Posterior cingulate gyrus (tissue), 11 donors: ENCODE measurements around the gene PLPP7.
"Not testable (repeated sequence)": the region's sequence is repeated elsewhere in the genome, so short reads cannot be mapped to it uniquely, and the experiment has no call there.

ENCODE experiments used
- DNase-seq, 10 donors: peaks; one replicate each; pipeline versions ENCODE4 v3.0.0 to v3.0.0-alpha.2; 2020 to 2021; ENCODE audit warnings: mixed read lengths in 3 of 10
- intact Hi-C: fragments of 100-400 bp; cut with DNase I; formaldehyde crosslinking; loops from one replicate; pipeline ENCODE4 v1.15.1; 2023

Gene PLPP7

DNA sequence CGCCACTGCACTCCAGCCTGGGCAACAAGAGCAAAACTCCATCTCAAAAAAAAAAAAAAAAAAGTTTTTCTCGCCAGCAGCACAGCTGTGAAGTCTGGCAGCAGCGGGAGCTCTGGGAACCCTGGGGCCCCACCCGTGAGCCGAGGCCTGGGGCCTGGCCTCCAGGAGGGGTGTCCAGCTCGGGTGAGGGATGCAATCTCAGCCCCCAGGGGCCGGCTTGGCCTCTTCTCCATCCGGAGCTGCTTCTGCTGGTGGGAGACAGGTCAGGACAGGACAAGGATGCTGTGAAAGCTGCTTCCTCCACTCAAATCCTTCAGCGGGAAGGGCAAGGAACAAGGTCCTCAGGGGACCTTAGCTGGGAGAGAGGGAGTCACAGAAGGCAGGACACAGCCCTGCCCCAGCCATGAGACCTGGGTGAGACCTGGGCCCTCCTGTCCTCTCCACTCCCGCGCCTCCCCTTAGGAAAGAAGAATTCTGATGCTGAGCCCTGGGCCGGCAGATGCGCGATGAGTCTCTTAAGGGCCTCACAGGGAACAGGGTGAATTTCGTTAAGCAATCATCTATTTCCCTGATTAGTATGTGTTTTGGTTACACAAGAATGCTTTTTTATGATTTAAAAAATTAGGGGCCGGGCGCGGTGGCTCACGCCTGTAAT lies 30.6 kb downstream of the PLPP7 start:
- peak in 4 of 10 donors; percentile 20 to 74 (median 51) for DNase-seq
- intact Hi-C loops = no loop called here

DNA sequence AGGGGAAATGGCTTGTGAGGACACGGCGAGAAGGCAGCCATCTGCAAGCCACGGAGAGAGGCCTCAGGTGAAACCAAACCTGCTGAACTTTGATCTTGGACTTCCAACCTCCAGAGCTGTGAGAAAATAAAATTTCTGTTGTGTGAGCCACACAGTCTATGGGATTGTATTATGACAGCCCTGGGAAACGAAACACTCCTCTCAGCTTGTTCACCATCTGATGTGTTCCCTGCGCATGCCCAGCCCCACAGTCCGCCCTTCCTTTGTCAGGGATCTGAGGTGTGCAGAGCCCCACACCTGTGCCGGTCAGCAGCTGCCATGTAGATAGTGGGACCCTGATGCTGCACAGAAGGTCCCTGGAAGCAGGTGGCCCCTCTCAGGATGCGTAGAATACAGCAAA lies 34.1 kb downstream of the PLPP7 start:
- intact Hi-C loops = no loop called here

DNA sequence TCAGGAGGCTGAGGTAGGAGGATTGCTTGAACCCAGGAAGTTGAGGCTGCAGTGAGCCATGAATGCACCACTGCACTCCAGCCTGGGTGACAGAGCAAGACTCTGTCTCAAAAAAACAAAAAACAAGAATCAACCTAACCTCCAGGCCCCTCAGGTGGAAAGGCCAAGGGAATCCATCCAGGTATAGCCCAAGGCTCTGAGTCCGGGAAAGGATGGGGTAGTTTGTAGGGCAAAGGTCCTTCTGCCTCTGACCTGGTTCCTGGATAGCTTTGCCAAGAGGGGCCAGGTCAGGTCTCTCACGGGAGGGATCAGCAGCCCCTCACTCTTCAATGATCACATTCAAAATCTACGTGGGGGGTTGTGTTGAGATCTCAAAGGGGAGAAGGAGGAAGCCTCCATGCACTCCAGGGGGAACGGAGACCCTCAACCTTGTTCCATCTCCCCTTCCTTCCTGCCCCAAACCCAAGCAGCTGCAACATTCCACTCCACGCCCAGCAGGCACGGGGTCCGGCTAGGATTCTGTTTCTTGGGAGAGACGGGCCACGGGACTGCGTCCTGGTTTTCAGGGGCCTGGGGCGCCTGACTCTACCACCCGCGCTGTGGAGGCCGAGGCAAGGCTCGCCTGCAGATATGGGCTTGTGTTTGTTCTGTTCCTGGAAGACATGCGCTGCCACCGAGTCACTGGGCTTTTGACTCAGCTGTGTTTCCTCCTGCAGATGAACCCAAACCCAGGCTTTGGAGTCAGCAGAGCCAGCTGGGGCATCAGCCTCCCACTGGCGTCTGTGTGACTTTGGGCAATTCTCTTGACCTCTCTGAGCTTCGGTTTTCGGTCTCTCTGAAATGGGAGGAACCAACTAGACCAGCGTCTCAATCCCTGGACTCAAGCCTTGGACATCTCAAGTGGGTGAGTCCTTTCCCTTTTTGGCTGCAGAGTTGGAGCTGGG lies 35.5 kb downstream of the PLPP7 start:
- DNase-seq = peak in 4 of 10 donors; percentile 11 to 75 (median 50)

More for the DNA sequence above, 34.1 kb downstream of the PLPP7 start:
- peak in 2 of 10 donors; percentile 22 to 24 for DNase-seq

DNA sequence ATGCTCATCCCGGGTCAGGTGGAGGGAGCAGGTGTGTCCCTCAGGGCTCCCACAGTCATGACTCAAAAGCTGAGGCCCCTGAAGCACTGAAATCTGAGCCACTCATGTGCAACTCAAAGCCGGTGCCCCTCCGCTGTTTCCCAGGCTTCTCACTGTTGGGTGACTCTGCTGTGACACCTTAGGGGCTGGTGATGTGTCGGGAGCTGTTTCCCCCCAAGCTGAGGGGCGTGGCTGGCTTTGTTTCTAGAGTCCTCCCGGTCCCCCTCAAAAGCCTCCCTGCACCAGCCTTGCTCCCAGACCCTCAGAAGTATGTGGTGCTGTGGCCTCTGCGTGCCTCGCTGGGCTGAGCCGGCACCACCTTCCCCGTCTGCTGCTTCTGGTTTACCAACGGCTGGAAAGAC lies 39.7 kb downstream of the PLPP7 start:
- intact Hi-C loops = no loop called here

More for the DNA sequence above, 35.5 kb downstream of the PLPP7 start:
- intact Hi-C loops = no loop called here

DNA sequence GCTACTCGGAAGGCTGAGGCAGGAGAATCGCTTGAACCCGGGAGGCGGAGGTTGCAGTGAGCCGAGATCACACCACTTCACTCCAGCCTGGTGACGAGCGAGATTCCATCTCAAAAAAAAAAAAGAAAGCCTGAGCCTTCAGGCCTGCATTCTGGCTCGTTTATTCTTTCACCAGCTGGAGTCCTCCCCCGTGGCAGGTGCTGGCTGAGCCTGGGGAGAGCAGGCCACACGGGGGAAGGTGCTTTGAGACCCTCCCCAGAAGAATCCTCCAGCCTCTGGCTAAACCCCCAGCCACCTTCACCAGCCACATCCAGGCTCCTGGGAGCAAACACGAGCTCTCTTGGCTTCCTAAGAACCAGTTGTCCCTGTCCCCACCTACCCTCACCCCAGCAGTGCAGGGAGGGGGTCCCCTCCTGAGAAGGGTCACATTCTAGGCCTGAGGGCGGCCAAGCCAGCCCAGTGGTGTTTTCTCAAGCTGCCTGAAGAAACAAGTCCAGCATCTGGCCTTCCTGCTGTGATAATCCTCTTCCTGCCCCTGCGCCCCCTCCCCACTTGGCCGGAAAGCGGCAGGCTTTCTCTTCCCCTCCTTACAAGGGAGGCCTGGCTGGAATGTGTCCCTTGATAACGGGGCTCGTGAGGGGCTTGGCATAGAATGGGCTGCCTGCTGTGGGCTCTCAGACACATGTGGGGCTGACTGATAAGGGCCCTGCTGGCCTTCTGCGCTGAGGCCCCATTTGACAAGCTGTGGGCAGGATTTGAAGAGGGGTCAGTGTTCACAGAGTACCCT lies 41.5 kb downstream of the PLPP7 start:
- intact Hi-C loops = no loop called here
- peak in 3 of 10 donors; percentile 41 to 69 (median 65) for DNase-seq

More for the DNA sequence above, 39.7 kb downstream of the PLPP7 start:
- DNase-seq = peak in 3 of 10 donors; percentile 22 to 74 (median 42)

DNA sequence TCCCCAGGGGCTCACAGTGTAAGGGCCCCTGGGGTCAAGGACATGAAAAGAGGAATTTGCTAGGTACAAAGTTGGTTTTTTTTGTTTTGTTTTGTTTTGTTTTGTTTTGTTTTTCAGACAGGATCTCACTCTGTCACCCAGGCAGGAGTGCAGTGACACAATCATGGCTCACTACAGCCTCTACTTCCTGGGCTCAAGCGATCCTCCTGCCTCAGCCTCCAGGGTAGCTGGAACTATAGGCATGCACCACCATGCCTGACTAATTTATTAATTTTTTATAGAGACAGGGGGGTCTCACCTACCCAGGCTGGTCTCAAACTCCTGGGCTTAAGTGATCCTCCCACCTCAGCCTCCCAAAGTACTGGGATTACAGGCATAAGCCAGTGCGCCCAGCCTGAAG lies 42.5 kb downstream of the PLPP7 start:
- peak in 1 of 10 donors; percentile 2 for DNase-seq
- intact Hi-C loops = not testable (repeated sequence)

DNA sequence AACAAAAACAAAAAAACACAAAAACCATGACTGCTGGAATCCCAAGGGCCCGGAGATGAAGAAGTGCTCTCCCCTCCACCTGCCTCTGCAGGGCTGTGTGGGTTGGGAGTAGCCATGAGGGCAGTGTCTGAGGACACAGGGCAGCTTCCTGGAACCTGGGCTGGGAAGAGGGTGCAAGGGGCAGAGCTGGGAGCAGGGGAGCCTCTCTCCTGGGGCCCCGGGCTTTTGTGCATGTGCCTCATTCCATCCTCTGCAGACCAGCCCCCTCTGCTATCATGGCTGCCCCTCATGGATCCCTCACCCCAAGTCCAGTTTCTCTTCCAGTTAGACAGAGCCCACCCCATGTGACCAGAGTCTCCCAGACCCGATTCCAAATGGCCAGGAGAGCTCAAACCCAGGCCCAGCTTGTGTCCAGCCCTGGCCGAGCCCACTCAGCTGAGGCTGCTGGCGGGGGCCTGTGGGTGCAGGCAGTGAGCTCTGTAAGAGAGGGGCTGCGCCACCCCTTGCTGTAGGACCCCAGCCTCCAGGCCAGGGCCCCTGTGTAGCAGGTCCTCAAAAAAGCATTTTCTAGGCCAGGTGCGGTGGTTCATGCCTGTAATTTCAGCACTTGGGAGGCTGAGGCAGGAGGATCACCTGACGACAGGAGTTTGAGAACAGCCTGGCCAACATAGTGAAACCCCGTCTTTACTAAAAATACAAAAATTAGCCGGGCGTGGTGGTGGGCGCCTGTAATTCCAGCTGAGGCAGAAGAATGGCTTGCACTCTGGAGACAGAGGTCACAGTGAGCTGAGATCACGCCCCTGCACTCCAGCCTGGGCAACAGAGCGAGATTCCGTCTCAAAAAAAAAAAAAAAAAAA lies 44.5 kb downstream of the PLPP7 start:
- intact Hi-C loops = no loop called here
- peak in 3 of 10 donors; percentile 43 to 80 (median 49) for DNase-seq

DNA sequence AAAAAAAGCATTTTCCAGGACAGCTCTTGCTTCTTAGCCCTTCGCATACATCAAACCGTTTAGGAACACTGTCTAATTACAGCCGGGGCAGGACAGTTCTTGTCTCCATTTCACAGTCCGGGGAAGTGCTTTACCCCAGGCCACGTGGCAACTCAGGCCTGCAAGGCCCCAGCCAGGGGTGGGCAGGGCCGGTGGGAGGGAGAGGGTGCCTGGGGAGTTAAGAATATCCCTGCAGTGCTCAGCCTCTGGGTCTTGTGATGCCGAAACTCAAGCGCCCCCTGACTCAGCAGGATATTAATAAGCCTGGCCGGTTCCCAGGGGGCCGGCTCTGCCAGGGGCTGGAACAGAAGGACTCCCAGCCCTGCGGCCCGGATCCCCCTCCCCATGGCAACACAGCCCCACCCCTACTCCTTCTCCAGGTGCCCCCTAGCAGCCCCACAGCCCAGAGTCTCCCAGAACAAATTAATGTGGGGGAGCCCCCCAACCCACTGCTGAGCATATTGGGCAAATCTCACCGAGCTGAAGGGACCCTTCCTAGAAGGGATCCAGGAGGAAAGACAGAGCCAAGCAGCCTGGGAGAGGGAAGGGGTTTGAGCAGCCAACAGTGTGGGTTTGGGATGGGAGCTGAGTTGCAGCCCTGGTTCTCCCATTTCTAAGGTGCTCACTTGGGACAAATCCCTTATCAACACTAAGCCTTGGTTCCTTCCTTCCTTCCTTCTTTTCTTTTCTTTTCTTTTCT lies 45.3 kb downstream of the PLPP7 start:
- intact Hi-C loops = no loop called here
- DNase-seq = peak in 3 of 10 donors; percentile 47 to 75 (median 62)

DNA sequence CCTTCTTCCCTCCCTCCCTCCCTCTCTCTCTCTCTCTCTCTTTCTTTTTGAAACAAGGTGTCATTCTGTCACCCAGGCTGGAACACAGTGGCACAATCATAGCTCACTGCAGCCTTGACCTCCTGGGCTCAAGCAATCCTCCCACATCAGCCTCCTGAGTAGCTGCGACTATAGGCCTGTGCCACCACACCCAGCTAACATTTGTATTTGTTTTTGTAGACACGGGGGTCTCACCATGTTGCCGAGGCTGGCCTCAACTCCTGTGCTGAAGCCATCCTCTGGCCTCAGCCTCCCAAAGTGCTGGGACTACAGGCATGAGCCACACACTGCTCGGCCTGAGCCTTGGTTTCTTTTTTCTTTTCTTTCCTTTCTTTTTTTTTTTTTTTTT lies 45.8 kb downstream of the PLPP7 start:
- intact Hi-C loops = no loop called here
- DNase-seq = peak in 2 of 10 donors; percentile 9 to 32

DNA sequence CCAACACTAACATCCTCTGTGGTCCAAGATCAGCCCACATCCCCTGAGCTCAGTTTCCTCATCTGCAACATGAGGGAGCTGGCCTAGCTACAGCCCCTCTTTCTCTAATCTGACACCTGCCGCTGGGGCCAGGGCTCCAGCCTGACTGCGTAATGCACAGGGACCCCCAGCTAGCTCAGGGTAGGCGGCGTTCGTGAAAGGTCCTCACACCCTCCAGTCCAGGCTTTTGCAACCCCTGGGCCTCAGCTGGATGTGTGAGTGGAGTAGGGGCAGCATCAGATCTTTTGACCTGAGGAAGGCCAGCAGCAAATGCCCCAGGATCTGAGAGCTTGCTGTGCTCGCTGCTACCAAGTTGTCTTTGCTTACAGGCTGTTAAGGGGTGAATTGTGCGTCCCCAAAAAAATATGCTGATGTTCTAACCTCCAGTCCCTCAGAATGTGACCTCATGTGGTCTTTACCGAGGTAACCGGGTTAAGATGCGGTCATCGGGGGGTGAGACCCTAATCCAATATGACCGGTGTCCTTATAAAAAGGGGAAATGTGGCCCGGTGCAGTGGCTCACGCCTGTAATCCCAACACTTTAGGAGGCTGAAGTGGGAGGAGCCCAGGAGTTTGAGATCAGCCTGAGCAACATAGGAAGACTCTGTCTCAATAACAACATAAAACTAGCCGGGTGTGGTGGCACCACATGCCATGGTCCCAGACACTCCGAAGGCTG lies 47.8 kb downstream of the PLPP7 start:
- intact Hi-C loops = loop anchor here (2.0 kb wide), 1 partner anchor 278 kb away; no protein-coding TSS in a partner anchor
- DNase-seq = peak in 3 of 10 donors; percentile 9 to 46 (median 32)

DNA sequence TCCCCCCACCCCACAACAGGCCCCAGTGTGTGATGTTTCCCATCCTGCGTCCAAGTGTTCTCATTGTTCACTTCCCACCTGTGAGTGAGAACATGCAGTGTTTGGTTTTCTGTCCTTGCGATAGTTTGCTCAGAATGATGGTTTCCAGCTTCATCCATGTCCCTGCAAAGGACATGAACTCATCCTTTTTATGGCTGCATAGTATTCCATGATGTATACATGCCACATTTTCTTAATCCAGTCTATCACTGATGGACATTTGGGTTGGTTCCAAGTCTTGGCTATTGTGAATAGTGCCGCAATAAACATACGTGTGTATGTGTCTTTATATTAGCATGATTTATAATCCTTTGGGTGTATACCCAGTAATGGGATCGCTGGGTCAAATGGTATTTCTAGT lies 49.7 kb downstream of the PLPP7 start:
- intact Hi-C loops, DNase-seq: not testable (repeated sequence)

DNA sequence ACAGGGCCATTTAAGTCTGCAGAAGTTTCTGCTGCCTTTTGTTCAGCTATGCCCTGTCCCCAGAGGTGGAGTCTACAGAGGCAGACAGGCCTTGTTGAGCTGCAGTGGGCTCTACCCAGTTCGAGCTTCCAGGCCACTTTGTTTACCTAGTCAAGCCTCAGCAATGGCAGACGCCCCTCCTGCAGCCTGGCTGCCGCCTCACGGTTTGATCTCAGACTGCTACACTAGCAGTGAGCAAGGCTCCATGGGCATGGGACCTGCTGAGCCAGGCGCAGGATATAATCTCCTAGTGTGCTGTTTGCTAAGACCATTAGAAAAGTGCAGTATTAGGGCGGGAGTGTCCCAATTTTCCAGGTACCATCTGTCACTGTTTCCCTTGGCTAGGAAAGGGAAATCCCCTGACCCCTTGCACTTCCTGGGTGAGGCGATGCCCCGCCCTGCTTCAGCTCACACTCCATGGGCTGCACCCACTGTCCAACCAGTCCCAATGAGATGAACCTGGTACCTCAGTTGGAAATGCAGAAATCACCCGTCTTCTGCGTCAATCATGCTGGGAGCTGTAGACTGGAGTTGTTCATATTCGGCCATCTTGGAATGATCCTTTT lies 55.5 kb downstream of the PLPP7 start:
- intact Hi-C loops = not testable (repeated sequence)
- peak in 3 of 10 donors; percentile 2 to 61 (median 29) for DNase-seq

DNA sequence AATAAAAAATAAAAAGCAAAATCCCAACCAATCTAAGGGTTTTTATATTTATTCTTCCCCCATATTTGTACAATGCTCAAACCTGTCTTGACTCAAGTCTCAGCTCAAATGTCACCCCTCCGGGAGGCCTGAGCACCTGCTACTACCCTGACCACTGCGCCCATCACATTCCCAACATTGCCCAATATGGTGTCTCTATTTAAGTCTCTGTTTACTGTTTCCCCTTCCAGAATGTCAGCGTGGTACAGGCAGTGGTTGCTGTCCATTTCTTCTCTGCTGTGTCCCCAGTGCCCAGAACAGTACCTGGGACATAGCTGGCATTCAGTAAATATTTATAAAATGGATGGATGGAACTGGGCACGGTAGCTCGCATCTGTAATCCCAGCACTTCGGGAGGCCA lies 57.0 kb downstream of the PLPP7 start:
- DNase-seq = peak in 1 of 10 donors; percentile 25
- intact Hi-C loops = no loop called here

DNA sequence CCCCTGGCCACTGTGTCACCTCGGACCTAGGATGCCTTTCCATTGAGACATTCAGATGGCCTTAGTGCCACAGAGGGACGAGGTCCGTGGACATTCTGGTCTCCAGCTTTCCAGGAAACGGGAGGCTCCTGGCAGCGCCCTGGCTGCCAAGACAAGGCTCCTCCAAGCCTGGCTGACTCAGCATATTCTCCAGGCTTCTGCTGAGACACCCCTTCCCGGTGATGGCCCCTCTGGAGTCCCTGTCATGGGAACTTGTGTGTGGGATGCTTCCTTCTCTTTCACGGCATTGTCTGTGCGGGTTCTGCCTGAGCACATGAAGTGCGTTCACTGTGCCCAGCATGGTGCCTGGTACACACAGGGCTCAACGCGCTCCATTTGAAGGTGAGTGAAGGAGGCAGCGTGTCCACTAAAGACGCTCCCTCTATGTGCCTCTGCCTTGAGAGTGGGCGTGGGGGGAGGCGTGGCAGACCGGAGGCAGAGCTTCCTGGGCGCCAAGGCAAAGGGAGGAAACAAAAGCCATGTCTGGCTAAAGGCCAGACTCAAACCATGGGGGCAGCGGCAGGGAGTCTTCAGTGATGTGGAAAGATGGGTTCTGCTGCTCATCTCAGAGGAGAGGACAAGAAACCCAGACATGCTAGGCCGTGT lies 58.0 kb downstream of the PLPP7 start:
- DNase-seq = peak in 2 of 10 donors; percentile 74 to 79
- intact Hi-C loops = no loop called here

DNA sequence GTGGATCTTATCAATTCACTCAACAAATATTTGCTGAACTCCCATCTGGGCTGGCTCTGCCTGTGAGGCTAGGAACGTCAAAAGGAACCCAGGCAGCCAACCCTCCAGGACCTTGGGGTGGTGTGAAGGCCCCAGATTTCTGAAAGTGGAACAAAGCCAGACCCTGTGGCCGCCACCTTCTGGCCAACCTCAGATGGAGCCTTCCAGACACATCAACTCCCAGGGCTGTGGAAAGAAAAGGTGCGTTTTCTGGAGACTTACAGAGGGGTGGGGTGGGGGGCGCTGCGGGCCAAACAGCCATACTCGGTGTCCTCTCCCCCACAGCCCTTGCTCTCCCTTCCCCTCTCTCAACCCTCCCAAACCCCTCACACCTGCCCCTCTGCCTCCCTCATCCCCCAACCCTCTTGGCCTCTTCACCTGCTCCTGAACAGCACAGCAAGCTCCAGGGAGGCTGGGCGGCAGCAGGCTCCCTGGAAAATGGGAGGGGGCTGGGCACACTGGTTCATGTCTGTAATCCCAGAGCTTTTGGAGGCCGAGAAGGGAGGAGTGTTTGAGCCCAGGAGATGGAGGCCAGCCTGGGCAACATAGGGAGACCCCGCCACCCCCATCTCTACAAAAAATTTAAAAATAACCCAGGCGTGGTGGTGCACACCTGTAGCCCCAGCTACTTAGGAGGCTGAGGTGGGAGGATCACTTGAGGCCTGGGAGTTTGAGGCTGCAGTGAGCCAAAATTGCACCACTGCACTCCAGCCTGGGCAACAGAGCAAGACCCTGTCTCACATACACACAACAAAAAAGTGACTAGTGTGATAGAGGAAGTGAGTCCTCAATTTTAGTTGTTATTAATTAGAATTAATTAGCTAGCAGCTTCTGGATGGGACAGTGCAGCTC lies 59.4 kb downstream of the PLPP7 start:
- intact Hi-C loops = no loop called here
- DNase-seq = peak in 3 of 10 donors; percentile 30 to 67 (median 54)

DNA sequence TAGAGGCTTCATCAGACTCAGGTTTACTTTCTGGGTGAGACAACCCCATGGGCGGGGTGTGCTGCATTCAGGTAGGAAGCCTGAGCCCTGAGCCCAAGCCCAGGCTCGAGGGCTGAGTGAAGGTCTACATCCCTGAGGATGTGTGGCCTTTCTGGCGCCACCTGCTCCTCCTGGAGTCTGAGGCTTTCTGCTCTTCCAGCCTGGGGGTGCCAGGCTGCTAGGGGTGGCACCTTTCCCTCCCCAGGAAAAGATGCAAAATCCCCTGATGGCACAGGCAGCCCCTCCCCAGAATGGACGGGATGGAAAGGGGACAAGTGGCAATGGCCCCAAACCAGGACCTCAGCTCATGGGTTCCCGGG lies 60.0 kb downstream of the PLPP7 start:
- intact Hi-C loops = no loop called here
- DNase-seq = peak in 1 of 10 donors; percentile 78
